ENCODE results near the gene HEXD. TPM values are rescaled to one million over a fixed set of nuclear protein-coding genes. Genes with fewer than 3 reads are reported as not detected.
"Not testable (repeated sequence)": the region's sequence is repeated elsewhere in the genome, so short reads cannot be mapped to it uniquely, and the experiment has no call there.

HEXD gene
- total RNA-seq, 1 donor from 2014 or later: 13.3 TPM

DNA sequence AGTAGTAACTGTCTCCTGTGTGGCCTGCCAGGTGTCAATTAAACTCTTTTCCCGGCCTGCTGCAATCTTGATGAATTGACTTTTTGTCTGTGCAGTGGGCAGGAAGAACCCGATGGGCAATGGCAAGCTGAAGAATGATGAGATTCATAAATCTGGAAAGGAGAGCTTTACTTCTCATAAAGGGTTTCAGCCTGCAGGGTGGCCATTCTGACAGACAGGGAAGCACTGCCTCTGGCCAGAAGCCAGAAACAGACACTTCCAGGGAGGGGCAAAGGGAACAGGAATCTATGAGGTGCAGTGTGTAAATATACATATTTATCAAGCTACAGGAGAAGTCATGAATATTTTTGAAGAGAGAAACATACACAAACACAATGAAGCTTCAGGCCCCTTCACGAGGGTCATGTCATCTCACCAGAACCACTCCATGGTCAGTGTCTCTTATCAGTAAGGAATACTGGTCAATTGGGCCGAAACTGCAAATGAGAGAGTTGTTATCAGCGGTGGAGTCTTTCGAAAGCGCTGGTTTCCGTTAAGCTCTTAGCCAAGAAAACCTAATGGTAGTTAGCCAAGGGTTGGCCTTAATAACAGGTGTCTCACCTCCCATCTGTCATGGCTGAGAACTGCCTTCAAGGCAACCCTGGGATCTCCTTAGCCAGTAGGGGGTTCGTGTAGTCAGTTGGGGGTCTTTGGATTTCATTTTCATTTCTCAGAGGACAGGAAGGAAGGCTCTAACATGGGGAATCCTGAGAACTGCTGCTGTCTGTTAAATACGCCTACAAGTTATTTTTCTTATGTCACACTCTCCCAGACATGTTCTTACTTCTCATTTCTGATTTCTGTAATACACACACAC, 39.2 kb downstream of the HEXD start:
- DNase-seq (ENCODE audit: low read depth in 2 of 2): no peak

GRCh38 chr17:82457929-82458178, 39.7 kb downstream of the HEXD start:
- DNase-seq (ENCODE audit: low read depth in 2 of 2): no peak

- peak; percentile 99 for DNase-seq (ENCODE audit: low read depth in 2 of 2)
Observed at GRCh38 chr17:82458179-82458884, 40.2 kb downstream of the HEXD start, which contains the start of gene NARF. Gene NARF, plus strand, starts transcription at chr17:82458741. Its CDS starts 63 bp downstream, at chr17:82458804.

GRCh38 chr17:82458885-82459424, 40.8 kb downstream of the HEXD start:
- DNase-seq (ENCODE audit: low read depth in 2 of 2): peak; percentile 87 to 97

DNA sequence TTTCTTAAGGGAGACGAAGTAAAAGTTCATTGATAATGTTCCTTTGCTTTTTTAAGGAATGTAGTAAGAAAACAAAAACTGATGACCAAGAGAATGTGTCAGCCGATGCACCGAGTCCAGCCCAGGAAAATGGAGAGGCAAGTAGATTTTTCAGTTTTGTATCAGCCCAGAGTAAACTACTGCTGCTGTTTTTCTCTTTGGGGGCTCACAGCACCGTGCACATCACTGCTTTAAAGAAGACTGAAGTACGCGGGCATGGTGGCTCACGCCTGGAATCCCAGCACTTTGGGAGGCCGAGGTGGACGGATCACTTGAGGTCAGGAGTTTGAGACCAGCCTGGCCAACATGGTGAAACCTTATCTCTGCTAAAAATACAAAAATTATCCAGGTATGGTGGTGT, 41.8 kb downstream of the HEXD start:
- DNase-seq (ENCODE audit: low read depth in 2 of 2): not testable (repeated sequence)

- DNase-seq (ENCODE audit: low read depth in 2 of 2): no peak
Observed at GRCh38 chr17:82461827-82462524, 43.8 kb downstream of the HEXD start.

DNA sequence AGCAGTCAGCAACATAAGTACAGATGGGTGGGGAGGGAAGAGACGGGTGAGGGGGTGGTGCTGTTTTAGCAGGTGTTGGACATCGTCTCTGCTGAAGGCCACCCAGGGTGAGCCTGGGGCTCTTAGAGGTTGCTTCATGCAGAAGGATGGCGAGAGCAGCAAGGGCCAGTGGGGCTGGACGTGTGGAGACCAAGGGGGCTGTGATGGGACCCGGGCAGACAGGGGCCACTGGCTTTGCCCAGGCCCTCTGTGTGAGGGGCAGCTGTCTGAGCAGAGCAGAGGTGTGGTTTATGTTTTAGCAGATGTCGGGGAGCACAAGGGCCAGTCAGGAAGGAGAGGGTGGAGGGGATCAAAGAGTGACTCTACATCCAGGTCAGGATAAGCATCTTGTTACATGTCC, 45.2 kb downstream of the HEXD start:
- DNase-seq (ENCODE audit: low read depth in 2 of 2): no peak

- peak; percentile 39 to 71 for DNase-seq (ENCODE audit: low read depth in 2 of 2)
Observed at GRCh38 chr17:82463925-82464566, 45.9 kb downstream of the HEXD start.

DNA sequence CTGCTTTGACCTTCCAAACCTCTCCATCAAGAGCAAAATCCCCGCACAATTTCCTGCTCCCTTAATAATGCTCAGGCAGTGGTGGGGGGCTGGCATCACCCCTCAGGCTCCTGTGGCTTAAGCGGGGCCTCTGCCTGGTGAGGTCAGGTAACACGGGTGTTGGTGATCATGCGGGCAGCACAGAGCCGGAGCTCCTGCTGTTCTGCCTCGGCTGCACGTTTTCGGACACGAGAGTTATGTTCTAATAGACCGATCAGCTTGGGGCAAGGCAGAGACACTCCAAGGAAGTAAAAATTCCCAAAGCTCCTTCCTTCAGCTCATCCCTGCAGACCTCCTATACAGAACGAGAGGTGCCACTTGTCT, 46.4 kb downstream of the HEXD start:
- DNase-seq (ENCODE audit: low read depth in 2 of 2): no peak

- DNase-seq (ENCODE audit: low read depth in 2 of 2): no peak
Observed at GRCh38 chr17:82465023-82465603, 47.0 kb downstream of the HEXD start.

GRCh38 chr17:82468692-82469091, 50.5 kb downstream of the HEXD start:
- DNase-seq (ENCODE audit: low read depth in 2 of 2): no peak

DNA sequence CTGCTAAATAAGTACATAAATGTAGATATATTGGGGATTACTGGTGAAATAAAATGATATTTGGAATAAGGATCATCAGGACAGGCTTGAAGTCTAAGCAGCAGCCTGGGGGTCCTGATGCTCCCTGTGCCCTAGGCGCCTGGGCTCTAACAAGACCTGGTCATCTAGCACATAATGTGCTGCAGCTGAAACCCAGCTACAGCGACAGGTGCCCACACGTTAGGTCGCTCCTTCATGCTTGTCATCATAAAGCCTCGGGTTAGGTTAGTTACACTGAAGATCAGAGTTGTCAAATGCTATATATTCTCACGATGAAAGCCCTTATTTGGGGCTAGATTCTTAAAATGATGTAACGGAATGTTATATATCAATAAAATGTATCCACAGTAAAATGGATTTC, 51.9 kb downstream of the HEXD start:
- DNase-seq (ENCODE audit: low read depth in 2 of 2): no peak

GRCh38 chr17:82474223-82475010, 56.3 kb downstream of the HEXD start:
- no peak for DNase-seq (ENCODE audit: low read depth in 2 of 2)

DNA sequence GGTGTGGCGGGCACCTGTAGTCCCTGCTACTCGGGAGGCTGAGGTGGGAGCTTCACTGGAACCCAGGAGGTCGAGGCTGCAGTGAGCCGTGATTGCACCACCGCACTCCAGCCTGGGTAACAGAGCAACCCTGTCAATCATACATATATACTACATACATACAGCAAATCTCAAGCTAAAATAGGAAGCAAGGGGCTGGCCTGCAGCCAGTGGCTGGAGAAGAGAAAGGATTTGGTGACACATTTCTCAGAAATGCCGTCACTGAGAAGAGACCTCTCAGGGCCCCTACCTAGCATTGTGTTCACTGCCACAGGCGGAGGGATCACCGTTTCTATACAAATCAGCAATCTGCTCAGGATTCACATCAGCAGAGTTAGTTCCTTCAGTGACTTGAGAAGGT, 57.3 kb downstream of the HEXD start:
- DNase-seq (ENCODE audit: low read depth in 2 of 2): peak in 1 of 2 donors; percentile 32

- no peak for DNase-seq (ENCODE audit: low read depth in 2 of 2)
Observed at GRCh38 chr17:82477934-82478333, 59.8 kb downstream of the HEXD start.

DNA sequence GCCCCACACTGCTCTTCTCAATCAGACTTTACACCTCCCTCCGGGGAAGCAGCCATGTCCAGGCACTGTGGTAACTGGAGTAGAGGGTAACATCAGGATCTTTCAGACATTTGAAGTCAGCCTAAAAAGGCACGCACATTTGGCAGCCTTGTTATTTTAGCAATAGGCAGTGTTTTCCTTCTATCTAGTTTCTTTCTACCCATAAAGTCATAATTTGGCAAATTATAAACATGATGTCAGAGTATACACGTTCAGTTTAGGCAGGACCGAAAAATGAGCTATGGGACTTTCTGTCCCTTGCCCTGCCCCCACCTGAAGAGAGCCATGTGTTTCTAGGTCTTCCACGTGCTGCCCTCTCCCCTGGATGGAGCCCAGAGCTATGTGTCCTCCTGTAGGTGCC, 61.5 kb downstream of the HEXD start:
- DNase-seq (ENCODE audit: low read depth in 2 of 2): no peak

- no peak for DNase-seq (ENCODE audit: low read depth in 2 of 2)
Observed at GRCh38 chr17:82480318-82480717, 62.2 kb downstream of the HEXD start.

DNA sequence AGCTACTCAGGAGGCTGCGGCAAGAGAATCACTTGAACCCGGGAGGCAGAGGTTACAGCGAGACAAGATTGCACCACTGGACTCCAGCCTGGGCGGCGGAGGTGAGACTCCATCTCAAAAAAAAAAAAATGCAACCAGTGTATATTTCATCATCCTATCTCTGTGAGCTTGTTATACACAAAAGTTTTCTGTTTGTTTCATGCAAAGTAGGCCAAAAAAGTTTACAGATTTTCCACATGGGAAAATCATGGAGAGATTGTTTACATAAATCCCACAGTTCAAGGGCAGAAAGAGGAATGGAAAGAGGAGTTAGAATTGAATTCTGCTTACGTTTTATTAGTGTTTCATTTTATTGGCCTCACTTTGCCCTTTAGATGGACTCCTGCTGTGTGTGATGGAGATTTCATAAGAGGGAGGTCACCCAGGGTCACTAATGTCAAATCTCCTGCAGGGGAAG, 65.1 kb downstream of the HEXD start:
- no peak for DNase-seq (ENCODE audit: low read depth in 2 of 2)

- DNase-seq (ENCODE audit: low read depth in 2 of 2): no peak
Observed at GRCh38 chr17:82483836-82484235, 65.7 kb downstream of the HEXD start.

All from lung microvascular endothelial cell (primary cell).